MG63 (cell line): ENCODE results near the gene TJP2. TPM values are rescaled to one million over a fixed set of nuclear protein-coding genes. Genes with fewer than 3 reads are reported as not detected.
A peak's percentile ranks its signal among the peaks of the same experiment; 100 is the strongest.

Source experiments
- DNase-seq: peaks from one replicate; pipeline ENCODE4 v3.0.0-alpha.2; 2020
- H3K27me3 ChIP-seq: fragments of 250-450 bp; sonication (Bioruptor Pico); 2 replicates; pipeline ENCODE4 v1.5.1; 2020; ENCODE audit warnings: mild to moderate bottlenecking, moderate library complexity
- H3K36me3 ChIP-seq: fragments of 250-450 bp; sonication (Bioruptor Pico); 2 replicates; pipeline ENCODE4 v1.5.1; 2020; ENCODE audit warnings: mild to moderate bottlenecking, moderate library complexity
- H3K4me3 ChIP-seq: fragments of 250-450 bp; sonication (Bioruptor Pico); 2 replicates; pipeline ENCODE4 v1.5.1; 2020; ENCODE audit warnings: mild to moderate bottlenecking, moderate library complexity
- H3K9me3 ChIP-seq: fragments of 250-450 bp; sonication (Bioruptor Pico); 2 replicates; pipeline ENCODE4 v1.5.1; 2020; ENCODE audit warnings: mild to moderate bottlenecking, moderate library complexity
- total RNA-seq: library from RNA; depleted of rRNA; stranded (reverse); fragments of >200 nt; shearing (Covaris generic); gene quantifications from 2 replicates; pipeline ENCODE4 v1.2.3, GENCODE V29; 2014; ENCODE audit warnings: low replicate concordance

The TJP2 gene
- total RNA-seq, 1 experiment from 2014 or later = 10.1 TPM

- Histone ChIP-seq H3K9me3 (no peaks in the 10 kb centered on the region), H3K36me3 (no peaks in the 10 kb centered on the region; the same call in 1 of the 2 replicates), H3K4me3 (no peak overlapping the region), H3K27me3 (no peaks in the 10 kb centered on the region)
- no peak for DNase-seq
These were observed 5.0 kb downstream of the TJP2 start for GRCh38 chr9:69179037-69179436.

GRCh38 chr9:69180200-69180599 is 6.1 kb downstream of the TJP2 start:
- Histone ChIP-seq H3K36me3 (no peaks in the 10 kb centered on the region; the same call in 1 of the 2 replicates), H3K9me3 (no peaks in the 10 kb centered on the region), H3K27me3 (no peaks in the 10 kb centered on the region), H3K4me3 (no peak overlapping the region)
- DNase-seq = no peak

- DNase-seq = peak; percentile 80
- H3K4me3 ChIP-seq = no peak overlapping the region
- H3K36me3 ChIP-seq = no peaks in the 10 kb centered on the region; the same call in 1 of the 2 replicates
- no peaks in the 10 kb centered on the region for H3K9me3 ChIP-seq
- H3K27me3 ChIP-seq = no peaks in the 10 kb centered on the region
These were observed 6.6 kb downstream of the TJP2 start for GRCh38 chr9:69180670-69181069.

GRCh38 chr9:69181908-69182353 is 7.9 kb downstream of the TJP2 start:
- Histone ChIP-seq H3K36me3 (no peaks in the 10 kb centered on the region; the same call in 1 of the 2 replicates), H3K4me3 (no peak overlapping the region), H3K9me3 (no peaks in the 10 kb centered on the region), H3K27me3 (no peaks in the 10 kb centered on the region)
- DNase-seq = no peak

GRCh38 chr9:69184266-69184665 is 10.2 kb downstream of the TJP2 start:
- H3K27me3 ChIP-seq = no peaks in the 10 kb centered on the region
- H3K9me3 ChIP-seq = no peaks in the 10 kb centered on the region
- no peaks in the 10 kb centered on the region; the same call in 1 of the 2 replicates for H3K36me3 ChIP-seq
- no peak for DNase-seq
- H3K4me3 ChIP-seq = no peak overlapping the region

- Histone ChIP-seq H3K4me3 (no peak overlapping the region), H3K9me3 (no peaks in the 10 kb centered on the region)
- no peak for DNase-seq
These were observed 12.9 kb downstream of the TJP2 start for GRCh38 chr9:69186841-69187611.

GRCh38 chr9:69188975-69189374 is 14.9 kb downstream of the TJP2 start:
- Histone ChIP-seq H3K27me3 (no peaks in the 10 kb centered on the region), H3K9me3 (no peaks in the 10 kb centered on the region), H3K4me3 (no peak overlapping the region), H3K36me3 (no peaks in the 10 kb centered on the region)
- no peak for DNase-seq

More at GRCh38 chr9:69186841-69187611, 12.9 kb downstream of the TJP2 start:
- Histone ChIP-seq H3K27me3 (no peaks in the 10 kb centered on the region), H3K36me3 (no peaks in the 10 kb centered on the region)

GRCh38 chr9:69190086-69190862 is 16.2 kb downstream of the TJP2 start:
- no peaks in the 10 kb centered on the region for H3K9me3 ChIP-seq
- H3K27me3 ChIP-seq = no peaks in the 10 kb centered on the region
- no peaks in the 10 kb centered on the region for H3K36me3 ChIP-seq
- no peak for DNase-seq
- no peak overlapping the region for H3K4me3 ChIP-seq

GRCh38 chr9:69190863-69191181 is 16.7 kb downstream of the TJP2 start:
- DNase-seq = no peak
- Histone ChIP-seq H3K9me3 (no peaks in the 10 kb centered on the region), H3K4me3 (no peak overlapping the region), H3K36me3 (no peaks in the 10 kb centered on the region), H3K27me3 (no peaks in the 10 kb centered on the region)

GRCh38 chr9:69191231-69191630 is 17.2 kb downstream of the TJP2 start:
- Histone ChIP-seq H3K4me3 (no peak overlapping the region), H3K27me3 (no peaks in the 10 kb centered on the region), H3K9me3 (no peaks in the 10 kb centered on the region), H3K36me3 (no peaks in the 10 kb centered on the region)
- no peak for DNase-seq

GRCh38 chr9:69192214-69192613 is 18.1 kb downstream of the TJP2 start:
- H3K27me3 ChIP-seq = no peaks in the 10 kb centered on the region
- H3K36me3 ChIP-seq = no peaks in the 10 kb centered on the region
- H3K4me3 ChIP-seq = no peak overlapping the region
- DNase-seq = no peak
- H3K9me3 ChIP-seq = no peaks in the 10 kb centered on the region

- no peak for DNase-seq
- Histone ChIP-seq H3K36me3 (no peaks in the 10 kb centered on the region), H3K4me3 (no peak overlapping the region), H3K9me3 (no peaks in the 10 kb centered on the region), H3K27me3 (no peaks in the 10 kb centered on the region)
These were observed 19.6 kb downstream of the TJP2 start for GRCh38 chr9:69193685-69194032.

GRCh38 chr9:69194702-69195418 is 20.8 kb downstream of the TJP2 start:
- Histone ChIP-seq H3K27me3 (no peaks in the 10 kb centered on the region), H3K9me3 (no peaks in the 10 kb centered on the region), H3K36me3 (no peaks in the 10 kb centered on the region), H3K4me3 (no peak overlapping the region)
- no peak for DNase-seq

- Histone ChIP-seq H3K36me3 (no peaks in the 10 kb centered on the region), H3K4me3 (no peak overlapping the region), H3K9me3 (no peaks in the 10 kb centered on the region), H3K27me3 (no peaks in the 10 kb centered on the region)
- no peak for DNase-seq
These were observed 21.6 kb downstream of the TJP2 start for GRCh38 chr9:69195668-69196067.

GRCh38 chr9:69197687-69198086 is 23.6 kb downstream of the TJP2 start:
- H3K9me3 ChIP-seq = no peaks in the 10 kb centered on the region
- no peak overlapping the region for H3K4me3 ChIP-seq
- DNase-seq = no peak
- H3K36me3 ChIP-seq = no peaks in the 10 kb centered on the region
- H3K27me3 ChIP-seq = no peaks in the 10 kb centered on the region

- Histone ChIP-seq H3K27me3 (no peaks in the 10 kb centered on the region), H3K36me3 (no peaks in the 10 kb centered on the region), H3K9me3 (no peaks in the 10 kb centered on the region), H3K4me3 (no peak overlapping the region)
- no peak for DNase-seq
These were observed 24.6 kb downstream of the TJP2 start for GRCh38 chr9:69198521-69199220.
